GM19463 (cell line): Measurements from ENCODE around the gene C2orf66.

Experiments used
- ATAC-seq: cut with Tn5 transposase; IDR thresholded peaks from one replicate; pipeline ENCODE4 v1.9.1; 2021; ENCODE audit warnings: mild to moderate bottlenecking, moderate library complexity; ENCODE audit not compliant: unreplicated experiment

Gene C2orf66

GRCh38 chr2:196809260-196809659 is at the start of gene C2orf66:
C2orf66 (minus strand) TSS chr2:196809355; CDS start chr2:196809336, 19 bp downstream.
- ATAC-seq = no peak

- ATAC-seq = no peak
These were observed 45.5 kb upstream of the C2orf66 start for GRCh38 chr2:196854629-196855028.

DNA sequence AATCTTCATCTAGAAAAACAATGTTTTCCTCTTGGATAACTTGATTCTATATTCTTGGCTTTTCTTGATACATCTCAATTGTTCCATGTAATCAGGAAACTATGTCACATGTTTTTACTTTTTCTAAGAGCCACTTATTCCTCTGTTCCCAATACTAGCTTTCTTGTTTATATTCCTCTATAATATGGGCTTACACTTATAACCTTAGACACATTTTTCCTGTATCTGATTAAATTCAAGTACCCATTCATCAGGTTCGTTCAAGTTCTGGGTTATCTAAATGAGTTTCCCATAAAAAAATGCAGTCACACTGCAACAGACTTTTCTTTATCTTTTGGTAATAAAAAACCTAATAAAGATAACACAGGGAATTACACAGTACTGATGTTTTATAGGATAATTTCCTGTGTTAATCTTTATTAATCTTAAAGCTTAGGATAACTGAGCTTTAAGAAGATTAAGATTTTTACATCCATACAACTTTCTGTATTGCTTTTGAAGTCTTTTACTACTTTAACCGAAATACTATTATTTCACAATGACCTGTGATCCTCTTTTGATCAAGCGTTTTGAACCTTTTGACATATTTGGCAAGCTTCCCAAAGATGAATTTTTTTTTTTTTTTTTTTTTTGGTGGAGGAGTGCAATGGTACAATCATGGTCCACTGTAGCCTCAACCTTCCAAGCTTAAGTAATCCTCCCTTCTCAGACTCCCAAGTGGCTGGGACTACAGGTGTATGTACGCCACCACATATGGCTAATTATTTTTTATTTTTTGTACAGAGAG is 44.3 kb upstream of the C2orf66 start:
- no peak for ATAC-seq

- no peak for ATAC-seq
These were observed 41.9 kb upstream of the C2orf66 start for GRCh38 chr2:196851088-196851487.

DNA sequence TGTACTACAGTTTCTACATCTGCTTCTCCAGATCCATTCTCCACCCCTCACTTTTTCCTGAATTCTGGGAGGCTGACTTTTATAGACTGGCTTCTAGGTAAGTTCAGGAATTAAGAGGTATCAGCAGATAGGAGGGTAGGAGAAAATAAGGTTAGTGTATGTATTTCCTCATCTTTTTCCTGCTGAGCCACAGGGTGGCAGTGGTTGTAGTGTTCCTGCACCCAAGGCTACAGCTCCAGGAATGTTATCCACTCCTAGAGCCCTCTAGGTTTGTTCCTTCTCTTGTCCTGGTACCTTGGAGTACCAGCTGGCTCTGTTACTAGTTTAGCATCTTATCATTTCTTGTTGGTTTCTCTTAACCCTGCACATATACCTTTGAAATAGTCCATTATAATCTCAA is 40.7 kb upstream of the C2orf66 start:
- ATAC-seq = no peak

GRCh38 chr2:196846295-196846694 is 37.1 kb upstream of the C2orf66 start:
- no peak for ATAC-seq

GRCh38 chr2:196845371-196845770 is 36.2 kb upstream of the C2orf66 start:
- no peak for ATAC-seq

- no peak for ATAC-seq
These were observed 31.0 kb upstream of the C2orf66 start for GRCh38 chr2:196840171-196840570.

DNA sequence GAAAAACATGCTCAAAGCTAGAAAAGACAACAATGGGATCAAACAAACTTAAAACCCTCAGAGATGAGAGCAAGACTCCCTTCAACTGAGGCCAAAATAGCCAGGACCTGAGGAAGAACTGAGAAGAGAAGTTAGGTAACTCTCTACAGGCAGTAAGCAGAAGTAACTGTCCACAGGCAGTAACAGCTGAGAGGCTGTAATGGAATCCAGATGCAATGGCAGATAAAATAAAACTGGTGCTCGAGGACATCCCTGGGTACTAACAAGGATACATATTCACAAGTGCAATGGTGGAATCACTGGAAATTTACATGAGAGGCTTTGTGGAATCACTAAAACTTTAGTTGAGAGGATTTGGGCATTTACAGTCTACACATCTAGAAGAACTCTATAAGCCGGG is 30.4 kb upstream of the C2orf66 start:
- ATAC-seq = no peak

- no peak for ATAC-seq
These were observed 27.3 kb upstream of the C2orf66 start for GRCh38 chr2:196836440-196836839.

GRCh38 chr2:196830701-196831100 is 21.5 kb upstream of the C2orf66 start:
- no peak for ATAC-seq

- ATAC-seq = no peak
These were observed 18.2 kb upstream of the C2orf66 start for GRCh38 chr2:196827356-196827755.

DNA sequence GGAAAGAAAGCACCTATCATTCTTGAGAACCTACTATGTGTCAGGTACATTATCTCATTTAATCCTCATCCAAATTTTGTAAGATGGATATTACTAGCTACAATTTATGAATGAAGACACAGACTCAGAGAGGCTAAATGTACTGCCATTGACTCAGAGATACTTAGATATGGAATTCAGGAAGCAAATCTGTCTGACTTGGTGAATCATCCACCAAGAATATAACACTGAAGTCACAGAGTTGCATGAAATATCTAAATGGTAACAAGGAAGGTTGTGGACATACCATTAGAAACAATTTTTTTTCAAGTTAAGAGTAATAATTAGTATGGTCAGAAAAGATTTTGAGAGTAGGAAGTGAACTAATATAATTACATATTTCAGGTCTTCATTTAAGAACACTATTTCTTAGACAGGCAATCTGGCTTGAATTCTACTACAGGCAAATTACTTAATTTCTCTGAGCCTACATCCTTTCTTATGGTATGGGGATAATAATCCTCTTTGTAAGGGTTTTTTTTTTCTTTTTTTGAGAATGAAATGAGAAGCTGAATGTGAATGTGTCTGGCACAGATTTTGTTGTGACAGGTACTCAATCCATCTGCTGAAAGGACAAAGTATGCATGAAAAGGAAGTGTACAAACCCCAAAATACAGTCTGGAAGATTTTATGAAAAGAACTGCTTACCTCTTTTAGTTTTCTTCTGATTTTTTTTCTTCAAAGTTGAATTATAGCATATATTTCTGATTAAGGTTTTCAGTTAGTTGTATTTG is 14.8 kb upstream of the C2orf66 start:
- no peak for ATAC-seq

DNA sequence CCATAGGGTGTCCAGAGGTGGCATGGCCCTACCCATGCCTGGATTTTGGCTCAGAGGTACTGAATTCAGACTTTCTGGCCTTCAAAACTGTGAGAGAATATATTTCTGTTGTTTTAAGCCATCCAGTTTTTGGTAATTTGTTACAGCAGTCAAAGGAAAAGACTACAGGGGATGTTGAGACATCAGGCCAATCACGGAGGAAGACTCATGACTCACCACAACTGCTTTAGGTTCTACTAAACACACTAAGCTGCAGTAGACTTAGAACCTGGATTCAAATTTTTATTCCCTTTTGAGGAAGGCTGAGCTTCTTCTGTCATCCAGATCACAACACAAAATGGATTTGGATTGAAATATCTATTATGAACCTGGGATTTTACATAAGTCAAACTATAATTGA is 12.0 kb upstream of the C2orf66 start:
- no peak for ATAC-seq

DNA sequence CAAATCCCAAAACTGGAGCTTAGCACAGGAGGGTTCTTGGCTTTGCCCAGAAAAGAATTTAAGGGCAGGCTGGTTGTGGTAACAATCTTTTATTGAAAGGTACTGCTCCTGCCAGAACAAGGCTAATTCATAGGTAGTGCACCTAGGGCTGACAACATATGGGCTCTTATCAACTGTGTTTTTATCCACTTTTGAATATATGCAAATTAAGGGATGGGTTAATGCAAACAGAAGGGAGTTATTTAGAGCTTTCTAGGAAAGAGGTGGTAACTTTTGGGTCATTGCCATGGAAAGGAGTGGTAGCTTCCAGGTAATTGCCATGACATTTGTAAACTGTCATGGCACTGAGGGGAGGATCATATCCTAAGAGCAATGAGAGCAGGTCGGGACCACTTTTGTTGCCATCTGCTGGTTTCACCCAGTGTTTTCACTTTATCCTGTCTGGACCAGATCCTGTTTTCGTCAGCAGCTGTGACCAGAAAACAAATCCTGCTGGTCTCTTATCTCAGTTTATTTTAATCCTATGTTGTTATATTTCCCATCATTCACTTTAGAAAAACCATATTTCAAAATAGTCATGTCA is 981 bp downstream of the C2orf66 start:
- ATAC-seq = no peak

DNA sequence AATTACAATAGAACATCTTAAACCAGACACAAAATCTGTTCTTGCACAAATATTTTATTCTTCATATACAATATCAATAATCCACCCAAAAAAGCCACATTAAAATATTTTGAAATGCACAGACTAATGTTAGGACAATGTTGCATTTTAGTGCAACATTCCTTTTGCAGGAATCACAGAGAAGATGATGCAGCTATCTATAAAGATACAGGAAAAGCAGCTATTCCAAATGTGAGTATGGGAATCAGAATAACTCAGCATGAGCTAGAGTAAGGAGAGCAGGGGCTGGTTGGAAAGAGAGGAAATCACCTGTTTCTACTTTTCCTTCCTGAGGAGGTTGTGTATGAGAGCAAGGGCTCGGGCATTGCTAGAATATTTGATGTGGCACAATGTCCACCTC is 4.8 kb downstream of the C2orf66 start:
- no peak for ATAC-seq

- ATAC-seq = no peak
These were observed 6.8 kb downstream of the C2orf66 start for GRCh38 chr2:196802401-196802800.

DNA sequence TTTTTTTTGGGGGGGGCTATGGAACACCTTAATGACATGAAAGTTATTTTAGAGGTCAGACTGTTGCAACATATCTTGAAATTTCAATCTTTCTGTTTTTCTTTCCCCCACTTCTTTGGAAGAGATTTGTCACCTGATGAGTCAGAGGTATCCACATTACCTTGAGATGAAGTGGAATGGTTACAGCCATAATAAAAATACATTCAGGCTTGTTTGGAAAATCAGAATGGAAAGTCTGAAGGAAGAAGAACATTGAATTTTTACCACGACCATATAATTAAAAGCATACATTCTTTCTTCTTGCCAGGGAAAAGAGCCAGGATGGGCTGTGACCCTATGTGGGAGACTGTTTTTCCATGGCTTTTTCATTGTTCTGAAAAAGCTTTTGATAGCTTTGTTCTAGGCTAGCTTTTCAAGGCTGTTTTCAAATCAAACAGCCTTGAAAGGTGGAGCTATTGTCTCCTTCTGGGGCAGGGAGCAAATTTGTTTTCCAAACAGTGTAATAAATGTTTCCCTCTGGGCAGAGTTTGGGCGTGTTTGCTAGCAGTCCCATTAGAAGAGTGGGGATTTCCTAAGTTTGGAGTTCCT is 7.4 kb downstream of the C2orf66 start:
- no peak for ATAC-seq

GRCh38 chr2:196798980-196799379 is 10.2 kb downstream of the C2orf66 start:
- ATAC-seq = no peak

DNA sequence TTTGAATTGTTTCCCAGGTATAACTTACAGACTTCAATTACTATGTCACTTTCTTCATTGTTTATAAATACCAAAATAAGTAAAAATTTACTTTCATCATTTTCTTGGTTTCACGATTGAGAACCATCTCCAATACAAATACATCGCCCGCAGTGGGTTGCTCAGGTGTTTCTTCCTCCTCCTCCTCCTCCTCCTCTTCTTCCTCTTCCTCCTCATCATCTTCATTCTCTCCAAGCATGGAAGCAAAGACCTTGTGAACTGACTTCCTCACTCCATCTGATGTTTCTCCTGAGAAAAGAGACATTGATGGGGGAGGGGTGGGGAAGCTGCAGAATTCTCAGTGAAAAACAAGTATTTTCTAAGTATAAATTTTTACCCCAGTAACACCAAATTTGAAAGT is 16.3 kb downstream of the C2orf66 start:
- ATAC-seq = no peak

- no peak for ATAC-seq
These were observed 25.6 kb downstream of the C2orf66 start for GRCh38 chr2:196783431-196784094.
